CD4-positive, CD25-positive, alpha-beta regulatory T cell (primary cell): ENCODE data around the gene BICRA. TPM values are rescaled to one million over a fixed set of nuclear protein-coding genes. Genes with fewer than 3 reads are reported as not detected.

ENCODE experiments used
- ATAC-seq, 2 donors: fragments of 150-1000 bp; cut with Tn5 transposase; one replicate each; pipeline ENCODE4 v1.10.0; 2021; ENCODE audit warnings: low read depth in 2 of 2, moderate number of reproducible peaks in 2 of 2, moderate library complexity in 1 of 2
- DNase-seq, 3 donors: peaks; one replicate each; pipeline versions ENCODE4 v3.0.0 to v3.0.0-alpha.2; 2012 to 2022; ENCODE audit warnings: mixed read lengths in 1 of 3
- H3K27ac ChIP-seq: one replicate; pipeline ENCODE4 v1.7.0; 2013; ENCODE audit warnings: mild to moderate bottlenecking, low read length; ENCODE audit not compliant: insufficient read depth, poor library complexity, severe bottlenecking
- H3K27me3 ChIP-seq: one replicate; pipeline ENCODE4 v1.7.0; 2013; ENCODE audit warnings: low read length; ENCODE audit not compliant: control insufficient read depth, insufficient read depth
- H3K36me3 ChIP-seq: one replicate; pipeline ENCODE4 v1.7.0; 2013; ENCODE audit warnings: mild to moderate bottlenecking, low read length, moderate library complexity; ENCODE audit not compliant: control insufficient read depth, insufficient read depth
- H3K4me1 ChIP-seq: 2 replicates; pipeline ENCODE4 v1.7.0; 2013; ENCODE audit warnings: mild to moderate bottlenecking, low read length; ENCODE audit not compliant: insufficient read depth, control insufficient read depth, poor library complexity, severe bottlenecking
- H3K4me3 ChIP-seq: one replicate; pipeline ENCODE4 v1.7.0; 2013; ENCODE audit warnings: low read depth, mild to moderate bottlenecking, low read length, moderate library complexity
- H3K9me3 ChIP-seq, 2 experiments: 1 replicate in 1 of 2; 2 replicates in 1 of 2; pipeline ENCODE4 v1.7.0; 2013; ENCODE audit warnings: low read length in 2 of 2, mild to moderate bottlenecking in 1 of 2, moderate library complexity in 1 of 2; ENCODE audit not compliant: control insufficient read depth in 2 of 2
- H3K27ac Mint-ChIP-seq, 3 donors: one replicate each; pipeline ENCODE4 v1.8.0; 2020 to 2022; ENCODE audit warnings: mild to moderate bottlenecking in 3 of 3, mixed read lengths in 3 of 3, moderate library complexity in 2 of 3
- H3K27me3 Mint-ChIP-seq: one replicate; pipeline ENCODE4 v1.8.0; 2022; ENCODE audit warnings: mild to moderate bottlenecking, mixed read lengths
- H3K36me3 Mint-ChIP-seq: one replicate; pipeline ENCODE4 v1.8.0; 2020; ENCODE audit warnings: mixed read lengths
- H3K4me1 Mint-ChIP-seq, 4 donors: one replicate each; pipeline ENCODE4 v1.8.0; 2020 to 2022; ENCODE audit warnings: mixed read lengths in 4 of 4, mild to moderate bottlenecking in 1 of 4
- H3K4me3 Mint-ChIP-seq, 4 donors: one replicate each; pipeline ENCODE4 v1.8.0; 2020 to 2022; ENCODE audit warnings: mild to moderate bottlenecking in 4 of 4, mixed read lengths in 4 of 4, moderate library complexity in 3 of 4
- H3K9me3 Mint-ChIP-seq, 7 donors: one replicate each; pipeline ENCODE4 v1.8.0; 2020 to 2022; ENCODE audit warnings: mixed read lengths in 7 of 7, mild to moderate bottlenecking in 3 of 7, moderate library complexity in 2 of 7
- polyA plus RNA-seq, 4 donors: library from polyadenylated mRNA; unstranded; fragments of 300-500 nt; fragmentation: Illumina TruSeq; gene quantifications; one replicate each; pipeline ENCODE4 v1.2.3, GENCODE V29; 2021
- total RNA-seq: library from RNA; stranded (reverse); gene quantifications from one replicate; pipeline ENCODE4 v1.2.3, GENCODE V29; 2022

BICRA gene
- total and polyA plus RNA-seq, 5 donors from 2014 or later = 0.25 to 43.8 (median 0.52) TPM

DNA sequence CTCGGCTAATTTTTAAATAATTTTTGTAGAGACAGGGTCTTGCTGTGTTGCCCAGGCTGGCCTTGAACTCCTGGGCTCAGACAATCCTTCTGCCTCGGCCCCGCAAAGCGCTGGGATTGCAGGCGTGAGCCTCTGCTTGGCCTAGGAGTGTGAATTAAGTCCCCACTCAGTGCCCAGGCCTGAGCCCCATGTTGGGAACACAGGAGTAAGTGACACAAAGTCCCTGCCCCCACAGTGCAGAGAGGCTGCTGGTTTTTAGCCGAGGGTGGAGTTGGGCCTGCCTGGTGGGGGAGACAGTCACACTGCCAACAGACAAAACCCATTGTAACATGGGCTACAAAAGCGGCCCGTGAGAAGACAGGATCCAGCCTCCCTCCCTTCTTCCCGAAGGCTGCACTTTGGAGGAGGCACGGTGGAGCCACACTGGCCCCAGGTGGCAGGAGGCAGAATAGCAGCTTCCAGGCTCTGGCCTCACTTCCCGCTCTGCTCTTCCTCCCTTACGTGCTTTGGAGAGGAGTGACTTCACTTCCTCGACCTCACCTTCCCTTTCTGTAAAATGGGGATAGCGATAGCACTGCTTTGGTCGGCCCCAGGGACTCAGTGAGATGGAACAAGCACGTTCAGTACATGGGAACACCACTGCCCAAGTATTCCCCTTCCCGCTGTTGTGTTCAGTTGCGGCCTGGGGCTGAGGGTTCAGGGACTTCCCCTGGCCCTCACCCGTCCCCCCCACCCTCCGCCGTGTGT is 89.1 kb downstream of the BICRA start:
- H3K4me3 Mint-ChIP-seq = no peak overlapping the region
- H3K36me3 ChIP-seq = peaks cover 38% of the 10 kb centered on the region
- no peaks in the 10 kb centered on the region for H3K27me3 ChIP-seq
- no peaks in the 10 kb centered on the region for H3K27me3 Mint-ChIP-seq
- H3K9me3 Mint-ChIP-seq = no peaks in the 10 kb centered on the region
- peak; percentile 32 to 64 (median 41) for DNase-seq
- H3K36me3 Mint-ChIP-seq = peaks cover 7% of the 10 kb centered on the region
- peak; percentile 54 to 60 for ATAC-seq
- H3K27ac Mint-ChIP-seq = peak overlapping the region in 1 of 3 donors; percentile 48
- H3K4me3 ChIP-seq = no peak overlapping the region
- H3K4me1 ChIP-seq = no peaks in the 10 kb centered on the region
- no peaks in the 10 kb centered on the region for H3K9me3 ChIP-seq
- H3K4me1 Mint-ChIP-seq = peaks cover 0 to 2% (median 0%) of the 10 kb centered on the region in 4 donors
- H3K27ac ChIP-seq = no peak overlapping the region

DNA sequence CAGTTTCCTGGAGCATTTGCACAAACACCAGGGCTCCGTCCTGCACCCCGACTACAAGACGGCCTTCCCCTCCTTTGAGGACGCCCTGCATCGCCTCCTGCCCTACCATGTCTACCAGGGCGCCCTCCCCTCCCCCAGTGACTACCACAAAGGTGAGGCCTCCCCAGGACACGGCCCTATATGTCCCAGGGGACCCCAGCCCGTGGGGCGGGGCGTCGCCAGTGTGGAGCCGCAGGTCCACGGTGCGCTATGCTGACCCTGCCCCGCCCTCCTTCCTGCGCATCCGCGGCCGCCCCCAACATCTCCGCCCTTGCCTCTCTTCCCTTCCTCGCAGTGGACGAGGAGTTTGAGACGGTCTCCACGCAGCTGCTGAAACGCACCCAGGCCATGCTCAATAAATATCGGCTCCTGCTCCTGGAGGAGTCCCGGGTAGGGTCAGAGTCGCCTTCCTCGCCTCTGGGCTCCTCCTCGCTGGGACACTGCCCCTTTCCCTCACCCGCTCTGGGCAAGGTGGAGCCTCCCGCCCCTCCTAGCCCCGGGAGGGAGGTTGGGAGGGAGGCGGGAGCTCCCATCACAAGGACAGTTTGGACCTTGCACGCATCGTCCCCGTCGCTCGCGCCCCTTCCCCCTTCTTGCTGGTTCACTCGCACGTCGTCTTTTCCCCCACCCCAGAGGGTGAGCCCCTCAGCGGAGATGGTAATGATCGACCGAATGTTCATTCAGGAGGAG is 89.9 kb downstream of the BICRA start:
- Histone ChIP-seq H3K36me3 (peaks cover 35% of the 10 kb centered on the region), H3K4me3 (no peak overlapping the region), H3K9me3 (no peaks in the 10 kb centered on the region), H3K27ac (no peak overlapping the region), H3K27me3 (no peaks in the 10 kb centered on the region), H3K4me1 (no peaks in the 10 kb centered on the region)
- DNase-seq (no peak), ATAC-seq (no peak)
- Mint-ChIP-seq H3K27ac (no peak overlapping the region), H3K9me3 (no peaks in the 10 kb centered on the region), H3K4me3 (no peak overlapping the region), H3K27me3 (no peaks in the 10 kb centered on the region), H3K36me3 (peaks cover 11% of the 10 kb centered on the region), H3K4me1 (peaks cover 0 to 6% (median 0%) of the 10 kb centered on the region in 4 donors)

DNA sequence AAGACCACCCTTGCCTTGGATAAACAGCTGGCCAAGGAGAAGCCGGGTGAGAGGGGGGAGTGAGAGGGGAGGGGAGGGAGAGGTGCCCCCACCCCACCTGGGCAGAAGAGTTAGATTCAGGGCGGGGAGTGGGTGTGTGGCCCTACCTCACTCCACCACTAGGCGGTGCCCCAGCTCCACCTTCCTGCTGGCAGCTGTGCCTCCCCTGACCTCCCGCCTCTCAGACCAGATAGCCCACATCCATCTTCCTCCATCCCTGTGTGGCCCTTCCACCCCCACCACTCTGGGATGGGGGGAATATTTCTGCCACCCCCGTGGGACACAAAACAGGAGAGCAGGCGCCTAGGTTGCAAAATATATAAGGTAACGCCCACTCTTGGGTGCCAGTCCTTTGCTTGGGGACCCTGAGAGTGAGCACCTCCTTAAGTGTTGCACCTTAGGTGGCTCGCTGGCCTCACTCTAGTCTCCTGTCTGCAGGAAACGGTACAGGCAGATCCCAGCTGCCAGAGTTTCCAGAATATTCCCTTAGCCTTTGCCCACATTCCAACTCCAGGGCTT is 90.5 kb downstream of the BICRA start:
- Mint-ChIP-seq H3K27me3 (no peaks in the 10 kb centered on the region), H3K36me3 (peaks cover 11% of the 10 kb centered on the region), H3K27ac (no peak overlapping the region), H3K4me1 (peaks cover 0 to 6% (median 0%) of the 10 kb centered on the region in 4 donors), H3K9me3 (no peaks in the 10 kb centered on the region), H3K4me3 (no peak overlapping the region)
- Histone ChIP-seq H3K4me3 (no peak overlapping the region), H3K9me3 (no peaks in the 10 kb centered on the region), H3K36me3 (peaks cover 35% of the 10 kb centered on the region), H3K4me1 (no peaks in the 10 kb centered on the region), H3K27me3 (no peaks in the 10 kb centered on the region), H3K27ac (no peak overlapping the region)
- no peak for ATAC-seq
- DNase-seq = peak; percentile 21 to 39 (median 33)

DNA sequence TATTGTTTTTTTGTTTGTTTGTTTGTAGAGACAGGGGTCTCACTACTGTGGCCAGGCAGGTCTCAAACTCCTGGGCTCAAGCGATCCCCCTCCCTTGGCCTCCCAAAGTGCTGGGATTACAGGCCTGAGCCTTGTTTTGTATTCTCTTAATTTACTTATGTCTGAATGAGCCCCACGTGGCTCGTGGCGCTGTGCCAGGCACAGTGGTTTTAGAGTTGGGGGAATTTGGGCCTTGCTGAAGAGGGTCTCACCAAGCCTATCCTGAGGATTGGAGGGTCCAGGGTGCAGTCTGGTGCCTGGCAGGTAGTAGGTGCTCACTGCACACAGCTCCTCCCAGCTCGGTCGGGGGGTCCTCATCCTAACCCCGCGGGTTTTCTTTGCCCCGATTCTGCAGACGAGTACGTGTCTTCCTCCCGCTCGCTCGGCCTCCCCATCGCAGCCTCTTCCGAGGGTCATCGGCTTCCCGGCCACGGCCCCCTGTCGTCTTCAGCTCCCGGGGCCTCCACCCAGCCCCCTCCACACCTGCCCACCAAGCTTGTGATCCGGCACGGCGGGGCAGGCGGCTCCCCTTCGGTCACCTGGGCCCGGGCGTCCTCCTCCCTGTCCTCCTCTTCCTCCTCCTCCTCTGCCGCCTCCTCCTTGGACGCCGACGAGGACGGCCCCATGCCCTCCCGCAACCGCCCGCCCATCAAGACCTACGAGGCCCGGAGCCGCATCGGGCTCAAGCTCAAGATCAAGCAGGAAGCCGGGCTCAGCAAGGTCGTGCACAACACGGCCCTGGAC is 92.2 kb downstream of the BICRA start:
- H3K4me1 Mint-ChIP-seq = peaks cover 0 to 6% (median 0%) of the 10 kb centered on the region in 4 donors
- Histone ChIP-seq H3K4me3 (no peak overlapping the region), H3K27ac (no peak overlapping the region), H3K9me3 (no peaks in the 10 kb centered on the region), H3K4me1 (no peaks in the 10 kb centered on the region), H3K36me3 (peaks cover 35% of the 10 kb centered on the region), H3K27me3 (no peaks in the 10 kb centered on the region)
- H3K27ac Mint-ChIP-seq = no peak overlapping the region
- H3K36me3 Mint-ChIP-seq = peaks cover 6% of the 10 kb centered on the region
- no peak for ATAC-seq
- no peaks in the 10 kb centered on the region for H3K27me3 Mint-ChIP-seq
- no peak overlapping the region for H3K4me3 Mint-ChIP-seq
- H3K9me3 Mint-ChIP-seq = no peaks in the 10 kb centered on the region
- DNase-seq = no peak

DNA sequence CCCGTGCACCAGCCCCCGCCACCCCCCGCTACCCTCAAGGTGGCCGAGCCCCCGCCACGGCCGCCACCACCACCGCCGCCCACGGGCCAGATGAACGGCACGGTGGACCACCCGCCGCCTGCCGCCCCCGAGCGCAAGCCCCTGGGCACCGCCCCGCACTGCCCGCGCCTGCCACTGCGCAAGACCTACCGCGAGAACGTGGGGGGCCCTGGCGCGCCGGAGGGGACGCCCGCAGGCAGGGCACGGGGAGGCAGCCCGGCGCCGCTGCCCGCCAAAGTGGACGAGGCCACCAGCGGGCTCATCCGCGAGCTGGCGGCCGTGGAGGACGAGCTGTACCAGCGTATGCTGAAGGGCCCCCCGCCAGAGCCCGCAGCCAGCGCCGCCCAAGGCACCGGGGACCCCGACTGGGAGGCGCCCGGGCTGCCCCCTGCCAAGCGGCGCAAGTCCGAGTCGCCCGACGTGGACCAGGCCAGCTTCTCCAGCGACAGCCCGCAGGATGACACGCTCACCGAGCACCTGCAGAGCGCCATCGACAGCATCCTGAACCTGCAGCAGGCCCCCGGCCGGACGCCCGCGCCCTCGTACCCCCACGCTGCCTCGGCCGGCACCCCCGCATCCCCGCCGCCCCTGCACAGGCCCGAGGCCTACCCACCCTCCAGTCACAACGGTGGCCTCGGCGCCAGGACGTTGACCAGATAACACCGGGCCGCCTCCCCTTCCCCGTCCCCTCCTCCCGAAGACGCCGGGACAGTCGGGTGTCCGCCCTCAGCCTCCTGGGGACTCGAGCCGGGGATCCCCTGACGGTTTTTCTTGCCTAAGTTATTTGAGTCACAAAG is 93.0 kb downstream of the BICRA start:
- no peak overlapping the region for H3K4me3 ChIP-seq
- H3K36me3 ChIP-seq = peaks cover 31% of the 10 kb centered on the region
- H3K27me3 Mint-ChIP-seq = no peaks in the 10 kb centered on the region
- H3K4me1 ChIP-seq = no peaks in the 10 kb centered on the region
- ATAC-seq (no peak), DNase-seq (no peak)
- H3K9me3 Mint-ChIP-seq = no peaks in the 10 kb centered on the region
- peaks cover 0 to 6% (median 0%) of the 10 kb centered on the region in 4 donors for H3K4me1 Mint-ChIP-seq
- H3K4me3 Mint-ChIP-seq = no peak overlapping the region
- H3K27ac Mint-ChIP-seq = no peak overlapping the region
- H3K9me3 ChIP-seq = no peaks in the 10 kb centered on the region
- peaks cover 6% of the 10 kb centered on the region for H3K36me3 Mint-ChIP-seq
- H3K27me3 ChIP-seq = no peaks in the 10 kb centered on the region
- H3K27ac ChIP-seq = no peak overlapping the region

DNA sequence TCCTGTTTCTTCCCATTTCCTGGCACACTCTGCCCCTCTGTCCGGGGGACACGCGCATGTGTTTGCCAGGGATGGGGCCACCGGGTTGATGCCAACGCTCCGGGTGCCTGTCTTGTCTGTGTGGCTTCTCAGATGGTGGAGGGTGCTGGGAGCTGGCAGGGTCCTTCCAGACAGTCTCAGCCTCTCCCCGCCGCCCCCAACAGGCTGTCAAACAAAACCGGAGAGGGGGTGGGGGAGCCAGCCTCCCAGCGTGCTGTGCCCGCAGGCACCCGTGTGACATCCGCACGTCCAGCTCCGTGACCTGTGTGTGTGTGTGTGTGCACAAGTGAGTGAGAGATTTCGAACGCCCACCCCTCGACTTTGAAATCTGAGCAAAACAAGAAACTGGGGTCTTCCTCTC is 93.7 kb downstream of the BICRA start:
- Histone ChIP-seq H3K36me3 (peaks cover 31% of the 10 kb centered on the region), H3K4me1 (no peaks in the 10 kb centered on the region), H3K9me3 (no peaks in the 10 kb centered on the region), H3K4me3 (no peak overlapping the region), H3K27me3 (no peaks in the 10 kb centered on the region), H3K27ac (no peak overlapping the region)
- ATAC-seq = no peak
- peaks cover 6% of the 10 kb centered on the region for H3K36me3 Mint-ChIP-seq
- H3K27me3 Mint-ChIP-seq = no peaks in the 10 kb centered on the region
- H3K9me3 Mint-ChIP-seq = no peaks in the 10 kb centered on the region
- no peak overlapping the region for H3K4me3 Mint-ChIP-seq
- DNase-seq = no peak
- H3K27ac Mint-ChIP-seq = peak overlapping the region in 1 of 3 donors; percentile 29
- peaks cover 0 to 6% (median 4%) of the 10 kb centered on the region in 4 donors for H3K4me1 Mint-ChIP-seq

DNA sequence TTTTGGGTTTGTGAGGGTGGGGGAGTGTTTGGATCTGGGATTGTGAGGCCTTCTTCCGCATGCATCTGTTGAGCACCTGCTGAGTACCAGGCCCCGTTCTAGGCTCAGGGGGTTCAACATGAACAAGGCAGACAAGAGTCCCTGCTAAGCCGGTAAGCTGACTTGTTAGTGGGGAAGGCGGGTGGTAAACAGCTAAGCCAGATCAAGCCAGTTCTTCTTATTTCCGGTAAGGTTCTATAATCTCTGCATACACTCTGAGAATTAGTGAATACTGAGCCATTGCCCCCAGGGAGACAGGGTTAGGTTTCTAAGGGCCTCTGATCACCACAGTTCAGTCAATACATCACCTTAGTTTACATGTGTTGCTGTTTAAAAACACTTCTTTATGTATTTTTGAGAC is 94.4 kb downstream of the BICRA start:
- H3K4me3 Mint-ChIP-seq = no peak overlapping the region
- ATAC-seq = no peak
- no peaks in the 10 kb centered on the region for H3K27me3 ChIP-seq
- DNase-seq = no peak
- no peaks in the 10 kb centered on the region for H3K9me3 Mint-ChIP-seq
- peaks cover 0 to 6% (median 4%) of the 10 kb centered on the region in 4 donors for H3K4me1 Mint-ChIP-seq
- no peaks in the 10 kb centered on the region for H3K9me3 ChIP-seq
- H3K27ac Mint-ChIP-seq = no peak overlapping the region
- H3K27ac ChIP-seq = no peak overlapping the region
- H3K36me3 Mint-ChIP-seq = peaks cover 6% of the 10 kb centered on the region
- H3K4me3 ChIP-seq = no peak overlapping the region
- peaks cover 31% of the 10 kb centered on the region for H3K36me3 ChIP-seq
- no peaks in the 10 kb centered on the region for H3K27me3 Mint-ChIP-seq
- no peaks in the 10 kb centered on the region for H3K4me1 ChIP-seq
